GM10266 (cell line): Measurements from ENCODE around the gene FBXW7.
A peak's percentile ranks its signal among the peaks of the same experiment; 100 is the strongest.

Experiments used
- DNase-seq: peaks from one replicate; pipeline ENCODE4 v3.0.0; 2012; ENCODE audit errors: extremely low spot score
- TF ChIP-seq, protein P1 (sequence below): IDR thresholded peaks from 2 replicates; pipeline ENCODE4 v1.5.1; 2012; ENCODE audit warnings: mild to moderate bottlenecking, low read depth; ENCODE audit not compliant: control insufficient read depth, insufficient read depth; ENCODE audit errors: missing control alignments

FBXW7 gene

DNA sequence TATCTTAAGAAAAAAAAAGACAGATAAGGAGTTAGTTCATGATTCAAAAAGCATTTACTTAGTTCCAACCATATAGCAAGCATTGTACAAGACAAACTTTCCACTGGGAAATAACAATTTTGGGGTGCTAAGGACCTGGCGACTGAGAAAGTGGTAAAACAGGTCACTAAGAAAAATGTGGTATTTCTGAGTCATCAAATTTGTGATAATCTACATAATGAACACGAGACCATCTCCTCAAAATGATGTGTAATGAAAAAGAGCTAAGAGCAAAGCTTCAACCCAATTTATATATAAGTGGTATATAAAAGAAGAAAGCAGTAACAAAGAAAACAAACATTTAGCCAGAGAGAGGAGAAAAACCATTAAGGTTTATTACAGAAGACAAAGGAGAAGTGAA, 72.3 kb downstream of the FBXW7 start:
- TF ChIP-seq, protein P1, sequence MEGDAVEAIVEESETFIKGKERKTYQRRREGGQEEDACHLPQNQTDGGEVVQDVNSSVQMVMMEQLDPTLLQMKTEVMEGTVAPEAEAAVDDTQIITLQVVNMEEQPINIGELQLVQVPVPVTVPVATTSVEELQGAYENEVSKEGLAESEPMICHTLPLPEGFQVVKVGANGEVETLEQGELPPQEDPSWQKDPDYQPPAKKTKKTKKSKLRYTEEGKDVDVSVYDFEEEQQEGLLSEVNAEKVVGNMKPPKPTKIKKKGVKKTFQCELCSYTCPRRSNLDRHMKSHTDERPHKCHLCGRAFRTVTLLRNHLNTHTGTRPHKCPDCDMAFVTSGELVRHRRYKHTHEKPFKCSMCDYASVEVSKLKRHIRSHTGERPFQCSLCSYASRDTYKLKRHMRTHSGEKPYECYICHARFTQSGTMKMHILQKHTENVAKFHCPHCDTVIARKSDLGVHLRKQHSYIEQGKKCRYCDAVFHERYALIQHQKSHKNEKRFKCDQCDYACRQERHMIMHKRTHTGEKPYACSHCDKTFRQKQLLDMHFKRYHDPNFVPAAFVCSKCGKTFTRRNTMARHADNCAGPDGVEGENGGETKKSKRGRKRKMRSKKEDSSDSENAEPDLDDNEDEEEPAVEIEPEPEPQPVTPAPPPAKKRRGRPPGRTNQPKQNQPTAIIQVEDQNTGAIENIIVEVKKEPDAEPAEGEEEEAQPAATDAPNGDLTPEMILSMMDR: no peak
- DNase-seq: no peak

DNA sequence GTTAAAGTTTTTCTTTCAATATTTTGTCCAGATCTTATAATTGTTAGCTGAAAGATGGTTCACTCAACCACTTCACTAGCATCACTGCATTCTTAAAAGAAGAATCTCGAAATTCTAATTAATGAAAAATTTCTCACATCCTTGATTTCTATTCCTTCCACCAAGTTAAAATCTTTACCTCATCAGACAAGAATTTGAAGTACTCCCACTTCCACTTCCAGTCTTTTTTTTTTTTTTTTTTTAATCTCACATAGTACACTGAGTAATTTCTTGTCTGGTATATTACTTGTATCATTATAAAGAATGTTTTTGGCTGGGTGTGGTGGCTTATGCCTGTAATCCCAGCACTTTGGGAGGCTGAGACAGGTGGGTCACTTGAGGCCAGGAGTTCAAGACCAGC, 73.2 kb downstream of the FBXW7 start:
- TF ChIP-seq, protein P1: no peak
- DNase-seq: no peak

DNA sequence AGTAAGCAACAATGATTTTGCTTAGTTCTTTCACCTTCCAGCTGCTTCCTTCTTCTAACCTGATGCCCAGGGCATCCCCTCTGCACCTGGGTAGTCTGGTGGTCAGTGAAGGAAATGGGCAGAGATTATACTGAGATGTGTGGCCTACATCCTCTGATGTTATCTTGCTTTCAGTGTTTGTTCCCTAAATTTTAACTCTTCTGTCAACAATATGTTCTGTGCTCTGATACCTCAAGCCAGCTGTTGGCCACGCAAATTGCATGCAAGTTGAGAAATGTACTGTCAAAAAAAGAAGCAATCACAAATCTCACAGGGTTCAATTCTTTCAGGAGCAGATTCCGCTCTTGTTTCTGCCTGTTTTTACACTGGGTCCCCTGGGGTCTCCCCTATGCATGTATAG, 73.8 kb downstream of the FBXW7 start:
- peak; percentile 5 for DNase-seq
- TF ChIP-seq, protein P1: no peak

DNA sequence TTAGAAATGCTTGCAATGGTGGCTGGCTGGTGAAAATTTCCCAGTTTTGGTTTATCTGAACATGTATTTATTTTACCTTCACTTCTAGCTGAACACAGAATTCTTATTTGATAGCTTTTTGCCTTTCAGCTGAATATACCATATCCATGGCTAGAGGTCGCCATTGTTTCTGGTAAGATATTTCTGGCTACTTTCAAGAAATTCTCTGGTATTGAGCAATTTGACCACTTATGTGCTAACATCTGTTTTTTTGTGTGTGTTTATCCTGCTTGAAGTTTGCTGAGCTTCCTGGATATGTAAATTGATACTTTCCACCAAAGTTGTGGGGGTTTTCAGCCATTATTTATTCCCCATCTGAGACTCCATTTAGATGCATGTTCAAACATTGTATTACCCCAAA, 75.4 kb downstream of the FBXW7 start:
- TF ChIP-seq, protein P1: peak; percentile 44

DNA sequence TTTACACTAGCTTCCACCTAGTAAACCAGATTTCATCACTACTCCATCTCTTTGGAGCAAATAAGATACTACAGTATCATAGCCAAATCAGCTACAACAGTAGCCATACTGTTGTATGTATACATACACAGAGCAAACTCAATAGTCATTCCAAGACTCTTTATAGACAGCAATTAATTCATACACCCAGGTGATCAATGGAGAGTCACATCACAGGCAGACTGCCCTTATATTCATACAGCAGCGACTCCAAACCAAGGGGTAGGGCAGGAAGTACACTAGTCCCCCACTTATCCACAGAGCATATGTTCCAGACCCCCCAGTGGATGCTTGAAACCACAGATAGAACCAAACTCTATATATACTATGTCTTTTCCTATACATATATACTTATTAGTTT, 76.6 kb downstream of the FBXW7 start:
- TF ChIP-seq, protein P1: no peak

More for the DNA sequence above, 75.4 kb downstream of the FBXW7 start:
- DNase-seq: peak; percentile 19

DNA sequence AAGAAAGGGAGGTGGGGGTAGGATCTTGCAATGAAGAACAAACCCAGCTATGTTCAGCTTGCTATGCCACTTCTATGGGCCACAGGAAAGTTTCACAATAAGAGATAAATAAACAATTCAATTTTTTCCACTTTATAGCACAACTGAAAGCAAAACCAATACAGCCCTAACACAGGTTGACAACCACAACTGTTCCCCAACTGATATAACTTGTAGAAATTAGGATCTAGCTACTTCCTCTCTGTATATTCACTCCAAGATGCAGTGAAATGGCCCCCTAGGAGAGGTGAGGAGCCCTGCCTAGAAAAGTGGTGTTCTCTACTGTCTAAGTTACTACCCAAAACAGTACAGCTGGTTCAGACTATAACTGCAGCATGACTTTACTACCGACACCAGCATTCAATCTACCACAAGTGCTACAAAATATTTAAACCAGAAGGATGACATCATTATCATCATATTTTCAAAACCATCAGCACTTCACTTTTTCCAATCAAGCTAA, 77.0 kb downstream of the FBXW7 start:
- no peak for DNase-seq
- TF ChIP-seq, protein P1: no peak

More for the DNA sequence above, 76.6 kb downstream of the FBXW7 start:
- DNase-seq: no peak

DNA sequence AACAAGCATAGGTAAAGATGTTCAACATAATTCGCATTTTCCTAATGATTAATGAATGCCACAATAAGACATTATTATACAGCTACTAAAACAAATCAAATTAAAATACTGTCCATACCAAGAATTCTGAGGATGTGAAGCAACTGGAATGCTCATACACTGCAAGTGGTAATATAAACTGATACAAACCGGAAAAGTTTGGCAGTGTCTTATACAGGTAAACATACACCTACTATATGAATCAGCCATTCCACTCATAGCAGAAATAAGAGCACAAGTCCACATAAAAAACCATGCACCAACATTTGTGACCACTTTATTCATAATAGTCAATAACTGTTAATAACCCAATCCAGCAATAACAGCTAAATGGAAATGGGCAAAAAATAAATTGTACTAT, 79.3 kb downstream of the FBXW7 start:
- TF ChIP-seq, protein P1: no peak
- DNase-seq: no peak
